Fibroblast of lung (primary cell): ENCODE results near the gene BAG3.

Experiments used
- EZH2 ChIP-seq: IDR thresholded peaks from 2 replicates; pipeline ENCODE4 v1.5.1; 2012; ENCODE audit warnings: low read length, control low read depth, mild to moderate bottlenecking; ENCODE audit errors: missing control alignments
- TF ChIP-seq, protein P1 (sequence below), 2 donors: IDR thresholded peaks in 1 of 2; conservative IDR thresholded peaks in 1 of 2; 1 replicate in 1 of 2; 2 replicates in 1 of 2; pipeline ENCODE4 v1.5.1; 2011 to 2012; ENCODE audit warnings: low read length in 2 of 2, control low read depth in 1 of 2, inconsistent platforms in 1 of 2, low read depth in 1 of 2, mild to moderate bottlenecking in 1 of 2

DNA sequence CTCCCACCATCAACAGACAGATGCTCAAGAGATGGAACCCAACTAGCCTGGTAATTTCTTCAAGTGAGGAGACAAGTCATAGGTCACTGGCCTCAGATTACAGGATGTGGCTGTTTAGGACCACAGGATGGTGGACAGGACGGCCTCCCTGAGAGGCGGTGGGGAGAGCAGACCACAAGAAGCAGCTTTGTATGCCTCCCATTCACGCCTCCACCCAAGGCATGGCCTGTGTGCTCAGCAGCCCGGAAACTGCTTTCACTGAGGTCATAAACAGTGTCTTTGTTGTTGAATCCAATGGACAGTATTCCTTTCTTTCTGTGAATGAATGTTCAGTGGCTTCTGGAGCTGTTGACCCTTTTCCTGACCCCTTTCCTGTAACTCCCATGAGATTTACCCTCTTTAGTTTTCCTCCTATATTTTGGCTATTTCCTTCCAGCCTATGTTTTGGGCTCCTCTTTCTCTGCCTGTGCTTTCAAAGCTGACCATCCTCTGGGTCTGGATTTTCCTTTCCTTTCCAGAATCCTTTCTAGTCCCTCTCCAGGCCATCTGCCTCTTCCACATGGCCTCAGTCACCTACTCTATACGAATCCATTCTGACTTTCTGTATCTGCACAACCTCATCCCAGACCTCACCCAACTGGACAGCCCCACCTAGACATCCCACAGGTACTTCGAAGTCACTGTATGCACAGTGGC, 42.2 kb downstream of the BAG3 start:
- TF ChIP-seq, protein P1, sequence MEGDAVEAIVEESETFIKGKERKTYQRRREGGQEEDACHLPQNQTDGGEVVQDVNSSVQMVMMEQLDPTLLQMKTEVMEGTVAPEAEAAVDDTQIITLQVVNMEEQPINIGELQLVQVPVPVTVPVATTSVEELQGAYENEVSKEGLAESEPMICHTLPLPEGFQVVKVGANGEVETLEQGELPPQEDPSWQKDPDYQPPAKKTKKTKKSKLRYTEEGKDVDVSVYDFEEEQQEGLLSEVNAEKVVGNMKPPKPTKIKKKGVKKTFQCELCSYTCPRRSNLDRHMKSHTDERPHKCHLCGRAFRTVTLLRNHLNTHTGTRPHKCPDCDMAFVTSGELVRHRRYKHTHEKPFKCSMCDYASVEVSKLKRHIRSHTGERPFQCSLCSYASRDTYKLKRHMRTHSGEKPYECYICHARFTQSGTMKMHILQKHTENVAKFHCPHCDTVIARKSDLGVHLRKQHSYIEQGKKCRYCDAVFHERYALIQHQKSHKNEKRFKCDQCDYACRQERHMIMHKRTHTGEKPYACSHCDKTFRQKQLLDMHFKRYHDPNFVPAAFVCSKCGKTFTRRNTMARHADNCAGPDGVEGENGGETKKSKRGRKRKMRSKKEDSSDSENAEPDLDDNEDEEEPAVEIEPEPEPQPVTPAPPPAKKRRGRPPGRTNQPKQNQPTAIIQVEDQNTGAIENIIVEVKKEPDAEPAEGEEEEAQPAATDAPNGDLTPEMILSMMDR (conservative IDR thresholded peaks at IDR 0.05 in 1 of 2, IDR thresholded peaks at IDR 0.05 in 1 of 2; ENCODE audit: low read depth in 1 of 2, low read length in 2 of 2): no peak
- no peak for TF ChIP-seq EZH2
